SU-DHL-6 (cell line): ENCODE results near the gene NTRK3.

Experiments
- H2AFZ ChIP-seq: fragments of 200-600 bp; sonication (generic); 2 replicates; pipeline ENCODE4 v1.6.1; 2014; ENCODE audit warnings: low read depth, mild to moderate bottlenecking, moderate library complexity, mixed read lengths, antibody characterized with exemption, low read length; ENCODE audit not compliant: severe bottlenecking
- H3F3A ChIP-seq: fragments of 200-600 bp; shearing (Covaris generic); 2 replicates; pipeline ENCODE4 v1.6.0; 2016; ENCODE audit warnings: antibody characterized with exemption, mild to moderate bottlenecking; ENCODE audit not compliant: insufficient read depth
- H3K27ac ChIP-seq: fragments of 200-600 bp; sonication (generic); 2 replicates; pipeline ENCODE4 v1.5.1; 2016; ENCODE audit warnings: low read depth, mild to moderate bottlenecking, low read length, moderate library complexity, mixed read lengths
- H3K27me3 ChIP-seq: fragments of 200-600 bp; sonication (generic), shearing (Covaris generic); 2 replicates; pipeline ENCODE4 v1.6.0; 2014; ENCODE audit warnings: mild to moderate bottlenecking, low read length
- H3K36me3 ChIP-seq: fragments of 200-600 bp; sonication (generic); 2 replicates; pipeline ENCODE4 v1.6.1; 2014; ENCODE audit warnings: mild to moderate bottlenecking, low read length, mixed read lengths
- H3K4me2 ChIP-seq: fragments of 300-600, 200-600 bp; shearing (Covaris generic), sonication (generic); 2 replicates; pipeline ENCODE4 v1.6.0; 2014; ENCODE audit warnings: low read length, low read depth, mild to moderate bottlenecking; ENCODE audit not compliant: poor library complexity, severe bottlenecking
- H3K4me3 ChIP-seq: fragments of 200-600 bp; sonication (generic); 2 replicates; pipeline ENCODE4 v1.5.1; 2014; ENCODE audit warnings: antibody characterized with exemption, low read length, mild to moderate bottlenecking, mixed read lengths; ENCODE audit not compliant: insufficient read depth, poor library complexity, severe bottlenecking
- H3K79me2 ChIP-seq: fragments of 200-600 bp; sonication (generic); 2 replicates; pipeline ENCODE4 v1.6.1; 2014; ENCODE audit warnings: mild to moderate bottlenecking, low read length, moderate library complexity; ENCODE audit not compliant: insufficient read depth
- H3K9ac ChIP-seq: fragments of 200-600 bp; sonication (generic); 2 replicates; pipeline ENCODE4 v1.7.0; 2014; ENCODE audit warnings: mild to moderate bottlenecking, low read length
- H3K9me2 ChIP-seq: fragments of 200-600 bp; sonication (generic); replicated peaks from 2 replicates; pipeline ENCODE4 v1.6.1; 2014; ENCODE audit warnings: low read length; ENCODE audit not compliant: insufficient read depth
- H3K9me3 ChIP-seq: fragments of 200-600 bp; sonication (generic); 2 replicates; pipeline ENCODE4 v1.6.1; 2014; ENCODE audit warnings: low read length, mixed read lengths; ENCODE audit not compliant: insufficient read depth
- H4K20me1 ChIP-seq: fragments of 200-600 bp; sonication (generic); 2 replicates; pipeline ENCODE4 v1.6.1; 2014; ENCODE audit warnings: low read depth, mild to moderate bottlenecking, antibody characterized with exemption, low read length, moderate library complexity, mixed read lengths
- CTCF ChIP-seq: fragments of 200-600 bp; sonication (generic); IDR thresholded peaks from one replicate; pipeline ENCODE4 v1.5.1; 2017; ENCODE audit warnings: antibody characterized with exemption, mild to moderate bottlenecking, low read length, moderate library complexity; ENCODE audit not compliant: insufficient read depth, poor library complexity, severe bottlenecking
- EZH2phosphoT487 ChIP-seq: fragments of 200-600 bp; sonication (generic), shearing (Covaris generic); conservative IDR thresholded peaks from 2 replicates; pipeline ENCODE4 v1.6.1; 2018; ENCODE audit warnings: mild to moderate bottlenecking, antibody characterized with exemption, low read length, moderate library complexity, mixed read lengths

Gene NTRK3

GRCh38 chr15:87962428-87962827 is 294.1 kb downstream of the NTRK3 start:
- no peaks in the 10 kb centered on the region for H3K36me3 ChIP-seq
- H2AFZ ChIP-seq: no peak overlapping the region
- TF ChIP-seq CTCF: no peak
- H3K27ac ChIP-seq: no peak overlapping the region
- no peaks in the 10 kb centered on the region for H4K20me1 ChIP-seq
- H3K27me3 ChIP-seq: no peaks in the 10 kb centered on the region
- no peak overlapping the region for H3K4me2 ChIP-seq
- no peaks in the 10 kb centered on the region for H3F3A ChIP-seq
- no peaks in the 10 kb centered on the region for H3K9me2 ChIP-seq
- no peak overlapping the region for H3K9ac ChIP-seq
- H3K4me3 ChIP-seq: no peak overlapping the region
- H3K79me2 ChIP-seq: no peaks in the 10 kb centered on the region
- no peaks in the 10 kb centered on the region for H3K9me3 ChIP-seq

- no peak overlapping the region for H3K27ac ChIP-seq
- no peaks in the 10 kb centered on the region for H3K27me3 ChIP-seq
- no peak overlapping the region for H2AFZ ChIP-seq
- H3K9me2 ChIP-seq: no peaks in the 10 kb centered on the region
- no peak overlapping the region for H3K4me3 ChIP-seq
- H3F3A ChIP-seq: no peaks in the 10 kb centered on the region
- no peaks in the 10 kb centered on the region for H4K20me1 ChIP-seq
- no peak overlapping the region for H3K4me2 ChIP-seq
- H3K36me3 ChIP-seq: no peaks in the 10 kb centered on the region
- no peak overlapping the region for H3K9ac ChIP-seq
- H3K79me2 ChIP-seq: no peaks in the 10 kb centered on the region
- H3K9me3 ChIP-seq: no peaks in the 10 kb centered on the region
- TF ChIP-seq CTCF: no peak
- no peak for TF ChIP-seq EZH2phosphoT487
These were observed 294.6 kb downstream of the NTRK3 start for GRCh38 chr15:87961851-87962420.

- H3F3A ChIP-seq: no peaks in the 10 kb centered on the region
- H3K79me2 ChIP-seq: no peaks in the 10 kb centered on the region
- H3K9me3 ChIP-seq: no peaks in the 10 kb centered on the region
- no peaks in the 10 kb centered on the region for H3K36me3 ChIP-seq
- no peak overlapping the region for H2AFZ ChIP-seq
- H3K9ac ChIP-seq: no peak overlapping the region
- H4K20me1 ChIP-seq: no peaks in the 10 kb centered on the region
- no peak for TF ChIP-seq EZH2phosphoT487
- no peak for TF ChIP-seq CTCF
- H3K9me2 ChIP-seq: no peaks in the 10 kb centered on the region
- H3K4me3 ChIP-seq: no peak overlapping the region
- H3K4me2 ChIP-seq: no peak overlapping the region
- H3K27ac ChIP-seq: no peak overlapping the region
- H3K27me3 ChIP-seq: no peaks in the 10 kb centered on the region
These were observed 296.9 kb downstream of the NTRK3 start for GRCh38 chr15:87959662-87960061.
